ENCODE measurements around the gene DNAAF8. TPM values are rescaled to one million over a fixed set of nuclear protein-coding genes. Genes with fewer than 3 reads are reported as not detected.

Gene DNAAF8
- total RNA-seq, 1 donor from 2014 or later: 1.2 TPM

GRCh38 chr16:4747906-4748681 is 13.8 kb downstream of the DNAAF8 start:
- no peak for FAIRE-seq
- no peak for DNase-seq (ENCODE audit: low spot score in 2 of 2)

GRCh38 chr16:4748682-4749411 is 14.5 kb downstream of the DNAAF8 start:
- FAIRE-seq (no peak), DNase-seq (ENCODE audit: low spot score in 2 of 2) (no peak)

GRCh38 chr16:4749700-4750257 is 15.4 kb downstream of the DNAAF8 start:
- DNase-seq (ENCODE audit: low spot score in 2 of 2): no peak
- FAIRE-seq: no peak

GRCh38 chr16:4750896-4751295 is 16.6 kb downstream of the DNAAF8 start:
- DNase-seq (ENCODE audit: low spot score in 2 of 2) (no peak), FAIRE-seq (no peak)

GRCh38 chr16:4752351-4753100 is 18.2 kb downstream of the DNAAF8 start:
- FAIRE-seq: no peak

GRCh38 chr16:4753227-4753626 is 18.9 kb downstream of the DNAAF8 start:
- no peak for DNase-seq (ENCODE audit: low spot score in 2 of 2)

More at GRCh38 chr16:4752351-4753100, 18.2 kb downstream of the DNAAF8 start:
- no peak for DNase-seq (ENCODE audit: low spot score in 2 of 2)

GRCh38 chr16:4754865-4755264 is 20.5 kb downstream of the DNAAF8 start:
- DNase-seq (ENCODE audit: low spot score in 2 of 2): no peak
- no peak for FAIRE-seq

More at GRCh38 chr16:4753227-4753626, 18.9 kb downstream of the DNAAF8 start:
- no peak for FAIRE-seq

- no peak for DNase-seq (ENCODE audit: low spot score in 2 of 2)
- no peak for FAIRE-seq
These were observed 21.4 kb downstream of the DNAAF8 start for GRCh38 chr16:4755687-4756086.

GRCh38 chr16:4760221-4760910 is 26.0 kb downstream of the DNAAF8 start:
- FAIRE-seq (no peak), DNase-seq (ENCODE audit: low spot score in 2 of 2) (no peak)

GRCh38 chr16:4762205-4762604 is 27.9 kb downstream of the DNAAF8 start:
- DNase-seq (ENCODE audit: low spot score in 2 of 2): no peak
- FAIRE-seq: no peak

GRCh38 chr16:4763791-4764190 is 29.5 kb downstream of the DNAAF8 start:
- DNase-seq (ENCODE audit: low spot score in 2 of 2) (no peak), FAIRE-seq (no peak)

GRCh38 chr16:4765511-4766474 is 31.5 kb downstream of the DNAAF8 start:
- FAIRE-seq: no peak
- DNase-seq (ENCODE audit: low spot score in 2 of 2): no peak

- peak; percentile 96 to 97 for DNase-seq (ENCODE audit: low spot score in 2 of 2)
These were observed 32.7 kb downstream of the DNAAF8 start, which contains the start of gene ZNF500 for GRCh38 chr16:4766875-4767628. Gene ZNF500, minus strand, starts transcription at chr16:4767162. Its CDS starts 1,184 bp downstream, at chr16:4765978.

GRCh38 chr16:4767872-4768548 is 33.7 kb downstream of the DNAAF8 start:
- FAIRE-seq (no peak), DNase-seq (ENCODE audit: low spot score in 2 of 2) (no peak)

More at GRCh38 chr16:4766875-4767628, 32.7 kb downstream of the DNAAF8 start, which contains the start of gene ZNF500:
- no peak for FAIRE-seq

GRCh38 chr16:4768549-4769305 is 34.4 kb downstream of the DNAAF8 start:
- no peak for FAIRE-seq
- DNase-seq (ENCODE audit: low spot score in 2 of 2): peak; percentile 94

- FAIRE-seq: no peak
- DNase-seq (ENCODE audit: low spot score in 2 of 2): no peak
These were observed 34.9 kb downstream of the DNAAF8 start for GRCh38 chr16:4769306-4769638.

- DNase-seq (ENCODE audit: low spot score in 2 of 2) (no peak), FAIRE-seq (no peak)
These were observed 37.3 kb downstream of the DNAAF8 start for GRCh38 chr16:4771646-4772045.

Data from frontal cortex (tissue), 4 donors.